NT2/D1 (cell line): ENCODE data around the gene ENTPD1.

Experiments used
- SUZ12 ChIP-seq: IDR thresholded peaks from 2 replicates; pipeline ENCODE4 v1.6.1; 2011; ENCODE audit not compliant: insufficient read length, insufficient read depth; ENCODE audit errors: extremely low read depth
- YY1 ChIP-seq: IDR thresholded peaks from 2 replicates; pipeline ENCODE4 v1.6.1; 2011; ENCODE audit not compliant: insufficient read length, insufficient read depth
- ZNF274 ChIP-seq: IDR thresholded peaks from 2 replicates; pipeline ENCODE4 v1.6.1; 2011; ENCODE audit warnings: mild to moderate bottlenecking, low read depth, low read length

DNA sequence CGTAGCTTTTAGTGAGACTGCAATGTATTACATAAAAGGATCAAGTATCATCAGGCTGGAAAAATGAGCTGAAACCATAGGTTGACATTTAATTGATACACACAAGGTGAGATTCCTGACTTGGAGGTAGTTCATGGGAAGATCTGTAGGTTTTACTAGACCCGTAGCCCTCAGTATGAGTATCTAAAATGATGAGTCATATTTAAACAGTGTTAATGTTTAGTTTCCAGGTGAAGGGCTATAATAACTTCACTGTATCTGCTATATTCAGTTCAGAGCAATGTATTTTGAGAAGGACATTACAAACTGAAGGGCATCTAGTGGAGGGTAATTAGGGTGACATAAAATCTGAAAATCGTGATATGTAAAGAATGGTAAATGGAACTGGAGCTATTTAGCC lies 35.0 kb downstream of the ENTPD1 start:
- no peak for TF ChIP-seq YY1
- TF ChIP-seq ZNF274, result no peak
- no peak for TF ChIP-seq SUZ12
